K562 (cell line): ENCODE results near the gene LHX3. TPM values are rescaled to one million over a fixed set of nuclear protein-coding genes. Genes with fewer than 3 reads are reported as not detected.

Source experiments
- BRF2 ChIP-seq: IDR thresholded peaks from 3 replicates; pipeline ENCODE4 v1.6.1; 2011; ENCODE audit warnings: borderline replicate concordance, mild to moderate bottlenecking; ENCODE audit not compliant: insufficient read length, insufficient read depth
- CBFB ChIP-seq: sonication (generic); formaldehyde crosslinking; IDR thresholded peaks from 2 replicates; pipeline ENCODE4 v1.4.0; 2020; ENCODE audit warnings: mild to moderate bottlenecking, missing genetic modification reagents
- CBX2 ChIP-seq: fragments of 200-600 bp; sonication (generic); IDR thresholded peaks from one replicate; pipeline ENCODE4 v1.6.1; 2012; ENCODE audit warnings: mild to moderate bottlenecking, low read length, inconsistent platforms; ENCODE audit not compliant: insufficient read depth, poor library complexity, severe bottlenecking
- CREM ChIP-seq: IDR thresholded peaks from 2 replicates; pipeline ENCODE4 v1.6.1; 2014; ENCODE audit warnings: antibody characterized with exemption, low read depth
- ERF ChIP-seq: fragments of 450-650 bp; formaldehyde crosslinking; IDR thresholded peaks from 2 replicates; pipeline ENCODE4 v1.4.0; 2020; ENCODE audit warnings: mild to moderate bottlenecking, mixed read lengths
- HOXB6 ChIP-seq: fragments of 250-450 bp; sonication (Bioruptor Pico); IDR thresholded peaks from 2 replicates; pipeline ENCODE4 v1.5.1; 2022; ENCODE audit warnings: mild to moderate bottlenecking, borderline replicate concordance
- LARP7 ChIP-seq: fragments of 450-650 bp; IDR thresholded peaks from 2 replicates; pipeline ENCODE4 v1.6.1; 2016
- NCOA4 ChIP-seq: fragments of 450-650 bp; IDR thresholded peaks from 2 replicates; pipeline ENCODE4 v1.6.1; 2018; ENCODE audit warnings: mild to moderate bottlenecking; ENCODE audit not compliant: partially characterized antibody
- NCOR1 ChIP-seq: fragments of 450-650 bp; IDR thresholded peaks from 2 replicates; pipeline ENCODE4 v1.6.1; 2016; ENCODE audit warnings: mild to moderate bottlenecking, moderate library complexity
- NFE2L1 ChIP-seq: fragments of 450-650 bp; IDR thresholded peaks from 2 replicates; pipeline ENCODE4 v1.6.1; 2016; ENCODE audit warnings: missing genetic modification characterization, low read depth, mild to moderate bottlenecking, missing compliant biosample characterization, moderate library complexity, borderline replicate concordance
- SMAD3 ChIP-seq: fragments of 450-650 bp; formaldehyde crosslinking; conservative IDR thresholded peaks from 2 replicates; pipeline ENCODE4 v1.4.0; 2020; ENCODE audit warnings: mild to moderate bottlenecking
- SNIP1 ChIP-seq: fragments of 450-650 bp; IDR thresholded peaks from 2 replicates; pipeline ENCODE4 v1.7.1; 2017; ENCODE audit warnings: low read depth, mild to moderate bottlenecking
- SP2 ChIP-seq: IDR thresholded peaks from 2 replicates; pipeline ENCODE4 v1.6.1; 2011; ENCODE audit warnings: mild to moderate bottlenecking, low read depth, low read length, moderate library complexity; ENCODE audit not compliant: poor library complexity, severe bottlenecking; ENCODE audit errors: extremely low read depth
- TAF9B ChIP-seq: fragments of 450-650 bp; IDR thresholded peaks from 2 replicates; pipeline ENCODE4 v1.6.1; 2018; ENCODE audit warnings: mild to moderate bottlenecking; ENCODE audit not compliant: partially characterized antibody
- TCF15 ChIP-seq: fragments of 250-450 bp; sonication (Bioruptor Pico); IDR thresholded peaks from 2 replicates; pipeline ENCODE4 v1.8.0; 2022; ENCODE audit warnings: moderate library complexity, mild to moderate bottlenecking, inconsistent platforms
- TCF7 ChIP-seq: sonication (generic); IDR thresholded peaks from 2 replicates; pipeline ENCODE4 v1.6.1; 2016; ENCODE audit warnings: antibody characterized with exemption, borderline replicate concordance
- USF1 ChIP-seq: sonication (generic); formaldehyde crosslinking; IDR thresholded peaks from 2 replicates; pipeline ENCODE4 v1.9.0; 2022; ENCODE audit warnings: mild to moderate bottlenecking, missing genetic modification reagents
- ZBTB43 ChIP-seq: sonication (generic); formaldehyde crosslinking; IDR thresholded peaks from 2 replicates; pipeline ENCODE4 v1.8.0; 2023; ENCODE audit warnings: mild to moderate bottlenecking, missing genetic modification reagents
- ZNF140 ChIP-seq: fragments of 250-450 bp; sonication (Bioruptor Pico); IDR thresholded peaks from 2 replicates; pipeline ENCODE4 v1.8.0; 2021; ENCODE audit warnings: moderate library complexity, mild to moderate bottlenecking, inconsistent platforms
- ZNF311 ChIP-seq: fragments of 250-450 bp; sonication (Bioruptor Pico); IDR thresholded peaks from 2 replicates; pipeline ENCODE4 v1.4.0; 2020; ENCODE audit warnings: mild to moderate bottlenecking, moderate library complexity
- ZNF398 ChIP-seq: fragments of 250-450 bp; sonication (Bioruptor Pico); IDR thresholded peaks from 2 replicates; pipeline ENCODE4 v1.8.0; 2021; ENCODE audit warnings: moderate library complexity, mild to moderate bottlenecking, inconsistent platforms
- ZNF668 ChIP-seq: fragments of 250-450 bp; sonication (Bioruptor Pico); IDR thresholded peaks from 2 replicates; pipeline ENCODE4 v1.8.0; 2022; ENCODE audit warnings: mild to moderate bottlenecking, inconsistent platforms
- ZSCAN32 ChIP-seq: fragments of 450-650 bp; formaldehyde crosslinking; IDR thresholded peaks from 2 replicates; pipeline ENCODE4 v1.4.0; 2020; ENCODE audit warnings: mild to moderate bottlenecking, moderate library complexity
- polyA plus RNA-seq, 8 experiments: library from polyadenylated mRNA; depleted of rRNA in 4 of 8; stranded (reverse) in 5 of 8; unstranded in 3 of 8; fragments of >200 nt; fragmentation: Nextera tagmentation in 2 of 8; fragmentation: Illumina TruSeq in 1 of 8; extraction: Ambion mirVana in 2 of 8; extraction: Trizol in 1 of 8; gene quantifications; 2 replicates each; pipeline versions ENCODE4 v1.2.1 to v1.2.3, GENCODE V29; 2011 to 2014; ENCODE audit warnings: inconsistent platforms in 1 of 8, missing spikeins in 1 of 8
- total RNA-seq, 7 experiments: library from RNA; depleted of rRNA in 6 of 7; stranded (reverse); fragments of >200 nt in 6 of 7; fragmentation: Illumina TruSeq in 2 of 7; extraction: Trizol in 2 of 7; gene quantifications; 2 replicates each; pipeline versions ENCODE4 v1.2.1 to v1.2.3, GENCODE V29; 2011 to 2021; ENCODE audit warnings: low replicate concordance in 1 of 7

LHX3 gene
- total and polyA plus RNA-seq, 9 of the 15 experiments (the other 6 are each of a cell fraction or from before 2014, with no cell fraction given): 0.09 TPM; not detected in 8

GRCh38 chr9:136237486-136238341 is 32.8 kb upstream of the LHX3 start (continued):
- no peak for TF ChIP-seq ZNF398 (CRISPR knock-in tag)
- TF ChIP-seq ZSCAN32: no peak
- no peak for TF ChIP-seq TCF15
- peak; percentile 94 for TF ChIP-seq NCOR1
- no peak for TF ChIP-seq NFE2L1
- no peak for TF ChIP-seq LARP7
- no peak for TF ChIP-seq CBX2
- TF ChIP-seq HOXB6 (CRISPR knock-in tag): no peak
- peak; percentile 42 for TF ChIP-seq CREM
- TF ChIP-seq TCF7: no peak
- no peak for TF ChIP-seq ZBTB43 (CRISPR knock-in tag)
- TF ChIP-seq NCOA4: no peak
- TF ChIP-seq USF1: 0 out of 2 replicates have a peak, but pooled peaks have one; percentile 22
- TF ChIP-seq TAF9B: no peak
- TF ChIP-seq SP2: no peak
- no peak for TF ChIP-seq ZNF668 (CRISPR knock-in tag)
- TF ChIP-seq ZNF140: no peak
- TF ChIP-seq ZNF311: 0 out of 2 replicates have a peak, but pooled peaks have one; percentile 48
- no peak for TF ChIP-seq SNIP1
- TF ChIP-seq CBFB: peak; percentile 98
- TF ChIP-seq BRF2: no peak
- TF ChIP-seq ERF (CRISPR knock-in tag): no peak
- 0 out of 2 replicates have a peak, but pooled peaks have one; percentile 13 for TF ChIP-seq SMAD3 (CRISPR knock-in tag)
